Neural progenitor cell (in vitro differentiated cells): Measurements from ENCODE around the gene TSHZ2. TPM values are rescaled to one million over a fixed set of nuclear protein-coding genes. Genes with fewer than 3 reads are reported as not detected.

ENCODE experiments used
- DNase-seq: peaks from one replicate; pipeline ENCODE4 v3.0.0-alpha.2; 2016; ENCODE audit warnings: low spot score
- H2AFZ ChIP-seq: fragments of 200-600 bp; sonication (generic); replicated peaks from 2 replicates; pipeline ENCODE4 v1.6.1; 2016; ENCODE audit warnings: antibody characterized with exemption
- H3F3A ChIP-seq: fragments of 200-600 bp; sonication (generic); 2 replicates; pipeline ENCODE4 v1.6.1; 2016; ENCODE audit warnings: antibody characterized with exemption, low read depth
- H3K27ac ChIP-seq: fragments of 200-600 bp; sonication (generic); 2 replicates; pipeline ENCODE4 v1.5.1; 2016; ENCODE audit warnings: mild to moderate bottlenecking
- H3K27me3 ChIP-seq: fragments of 200-600 bp; sonication (generic); 2 replicates; pipeline ENCODE4 v1.6.1; 2016; ENCODE audit warnings: mild to moderate bottlenecking, moderate library complexity
- H3K36me3 ChIP-seq: fragments of 200-600 bp; sonication (generic); 2 replicates; pipeline ENCODE4 v1.5.1; 2016
- H3K4me1 ChIP-seq: fragments of 200-600 bp; sonication (generic); 2 replicates; pipeline ENCODE4 v1.6.1; 2016; ENCODE audit warnings: mixed run types
- H3K4me2 ChIP-seq: fragments of 200-600 bp; sonication (generic); 2 replicates; pipeline ENCODE4 v1.6.1; 2016
- H3K4me3 ChIP-seq: fragments of 200-600 bp; sonication (generic); 2 replicates; pipeline ENCODE4 v1.5.1; 2016
- H3K79me2 ChIP-seq: fragments of 200-600 bp; sonication (generic); 2 replicates; pipeline ENCODE4 v1.6.1; 2016; ENCODE audit warnings: low read depth
- H3K9ac ChIP-seq: fragments of 200-600 bp; sonication (generic); 2 replicates; pipeline ENCODE4 v1.6.1; 2016
- H3K9me3 ChIP-seq: fragments of 200-600 bp; sonication (generic); 2 replicates; pipeline ENCODE4 v1.5.1; 2016; ENCODE audit warnings: low read depth
- H4K20me1 ChIP-seq: fragments of 200-600 bp; sonication (generic); 2 replicates; pipeline ENCODE4 v1.6.1; 2016; ENCODE audit warnings: low read depth
- H3K27ac Mint-ChIP-seq: 3 replicates; pipeline ENCODE4 v1.8.0; 2021; ENCODE audit warnings: mixed read lengths
- H3K27me3 Mint-ChIP-seq: 2 replicates; pipeline ENCODE4 v1.8.0; 2022; ENCODE audit warnings: low read depth, mild to moderate bottlenecking, inconsistent platforms, moderate library complexity, mixed read lengths; ENCODE audit not compliant: insufficient read depth
- H3K36me3 Mint-ChIP-seq: 3 replicates; pipeline ENCODE4 v1.8.0; 2021; ENCODE audit warnings: mixed read lengths
- H3K4me1 Mint-ChIP-seq: 3 replicates; pipeline ENCODE4 v1.8.0; 2021; ENCODE audit warnings: mixed read lengths
- H3K4me3 Mint-ChIP-seq: 3 replicates; pipeline ENCODE4 v1.8.0; 2021; ENCODE audit warnings: mild to moderate bottlenecking, moderate library complexity, mixed read lengths
- H3K9me3 Mint-ChIP-seq: 3 replicates; pipeline ENCODE4 v1.8.0; 2020; ENCODE audit warnings: mixed read lengths
- EZH2 ChIP-seq: fragments of 200-600 bp; sonication (generic); IDR thresholded peaks from 2 replicates; pipeline ENCODE4 v1.6.1; 2017; ENCODE audit warnings: antibody characterized with exemption, mild to moderate bottlenecking, moderate library complexity
- EZH2phosphoT487 ChIP-seq: fragments of 200-600 bp; sonication (generic); IDR thresholded peaks from 2 replicates; pipeline ENCODE4 v1.6.1; 2017; ENCODE audit warnings: antibody characterized with exemption
- total RNA-seq: library from RNA; depleted of rRNA; stranded (reverse); fragments of >200 nt; gene quantifications from 2 replicates; pipeline ENCODE4 v1.2.3, GENCODE V29; 2015; ENCODE audit warnings: low replicate concordance
- TF ChIP-seq, protein P1 (sequence below): fragments of 200-600 bp; sonication (generic); IDR thresholded peaks from 2 replicates; pipeline ENCODE4 v1.5.1; 2017; ENCODE audit warnings: antibody characterized with exemption, mild to moderate bottlenecking

The TSHZ2 gene
- total RNA-seq, 1 donor from 2014 or later = 1.8 TPM

DNA sequence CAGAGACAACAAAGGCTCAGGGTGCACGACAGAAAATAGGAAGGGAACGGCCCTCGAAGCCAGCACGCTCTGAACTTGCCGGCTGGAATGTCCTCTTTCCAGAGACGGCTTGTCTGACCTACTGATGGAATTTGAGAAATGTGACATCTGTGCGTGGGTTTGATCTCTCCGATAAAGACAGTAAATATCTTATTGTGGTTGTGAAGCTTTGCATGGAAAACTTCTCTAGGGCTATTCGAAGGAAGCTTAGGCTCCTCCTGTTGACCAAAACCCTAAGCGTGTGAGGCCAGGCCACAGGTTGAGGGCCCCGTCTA lies 374.1 kb downstream of the TSHZ2 start:
- TF ChIP-seq, protein P1, sequence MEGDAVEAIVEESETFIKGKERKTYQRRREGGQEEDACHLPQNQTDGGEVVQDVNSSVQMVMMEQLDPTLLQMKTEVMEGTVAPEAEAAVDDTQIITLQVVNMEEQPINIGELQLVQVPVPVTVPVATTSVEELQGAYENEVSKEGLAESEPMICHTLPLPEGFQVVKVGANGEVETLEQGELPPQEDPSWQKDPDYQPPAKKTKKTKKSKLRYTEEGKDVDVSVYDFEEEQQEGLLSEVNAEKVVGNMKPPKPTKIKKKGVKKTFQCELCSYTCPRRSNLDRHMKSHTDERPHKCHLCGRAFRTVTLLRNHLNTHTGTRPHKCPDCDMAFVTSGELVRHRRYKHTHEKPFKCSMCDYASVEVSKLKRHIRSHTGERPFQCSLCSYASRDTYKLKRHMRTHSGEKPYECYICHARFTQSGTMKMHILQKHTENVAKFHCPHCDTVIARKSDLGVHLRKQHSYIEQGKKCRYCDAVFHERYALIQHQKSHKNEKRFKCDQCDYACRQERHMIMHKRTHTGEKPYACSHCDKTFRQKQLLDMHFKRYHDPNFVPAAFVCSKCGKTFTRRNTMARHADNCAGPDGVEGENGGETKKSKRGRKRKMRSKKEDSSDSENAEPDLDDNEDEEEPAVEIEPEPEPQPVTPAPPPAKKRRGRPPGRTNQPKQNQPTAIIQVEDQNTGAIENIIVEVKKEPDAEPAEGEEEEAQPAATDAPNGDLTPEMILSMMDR = no peak
- TF ChIP-seq EZH2phosphoT487 (no peak), EZH2 (no peak)
- no peaks in the 10 kb centered on the region for H3K27me3 ChIP-seq
- peaks cover 2% of the 10 kb centered on the region for H3K27me3 Mint-ChIP-seq
- no peaks in the 10 kb centered on the region for H4K20me1 ChIP-seq
- no peak overlapping the region for H3K9ac ChIP-seq
- H2AFZ ChIP-seq = no peak overlapping the region
- H3K4me1 Mint-ChIP-seq = peaks cover 17% of the 10 kb centered on the region
- no peaks in the 10 kb centered on the region for H3K36me3 Mint-ChIP-seq
- DNase-seq = no peak
- no peaks in the 10 kb centered on the region for H3K9me3 ChIP-seq
- peak overlapping the region; percentile 67 for H3K27ac Mint-ChIP-seq
- no peaks in the 10 kb centered on the region for H3K36me3 ChIP-seq
- H3K4me2 ChIP-seq = no peak overlapping the region
- peaks cover 16% of the 10 kb centered on the region for H3K9me3 Mint-ChIP-seq
- no peaks in the 10 kb centered on the region for H3K4me1 ChIP-seq
- no peaks in the 10 kb centered on the region for H3F3A ChIP-seq
- H3K79me2 ChIP-seq = no peaks in the 10 kb centered on the region
- H3K4me3 ChIP-seq = no peak overlapping the region
- no peak overlapping the region for H3K27ac ChIP-seq
- H3K4me3 Mint-ChIP-seq = no peak overlapping the region

DNA sequence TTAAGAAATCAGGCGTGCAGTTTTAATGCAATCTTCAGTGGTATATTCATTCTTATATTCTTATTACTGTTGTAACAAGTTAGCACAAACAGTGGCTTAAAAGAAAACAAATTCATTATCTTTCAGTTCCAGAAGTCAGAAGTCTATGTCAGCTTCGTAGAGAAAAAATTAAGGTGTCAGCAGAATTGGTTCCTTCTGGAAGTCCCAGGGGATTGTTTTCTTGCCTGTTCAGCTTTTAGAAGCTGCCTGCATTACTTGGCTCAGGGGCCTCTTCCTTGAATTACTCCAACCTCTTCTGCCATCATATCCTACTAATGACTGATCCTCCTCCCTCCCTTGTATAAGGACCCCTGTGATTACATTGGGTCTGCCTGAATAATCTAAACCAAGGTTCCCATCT lies 377.6 kb downstream of the TSHZ2 start:
- H3K4me3 Mint-ChIP-seq = no peak overlapping the region
- H2AFZ ChIP-seq = no peak overlapping the region
- no peaks in the 10 kb centered on the region for H3K36me3 ChIP-seq
- H3K4me1 Mint-ChIP-seq = peaks cover 16% of the 10 kb centered on the region
- no peaks in the 10 kb centered on the region for H3K36me3 Mint-ChIP-seq
- peaks cover 28% of the 10 kb centered on the region for H3K9me3 Mint-ChIP-seq
- TF ChIP-seq EZH2 (no peak), EZH2phosphoT487 (no peak)
- TF ChIP-seq, protein P1 = no peak
- H3F3A ChIP-seq = no peaks in the 10 kb centered on the region
- H3K27me3 Mint-ChIP-seq = peaks cover 2% of the 10 kb centered on the region
- H3K27ac ChIP-seq = no peak overlapping the region
- no peak overlapping the region for H3K9ac ChIP-seq
- H3K9me3 ChIP-seq = no peaks in the 10 kb centered on the region
- H3K4me1 ChIP-seq = no peaks in the 10 kb centered on the region
- H4K20me1 ChIP-seq = no peaks in the 10 kb centered on the region
- H3K4me3 ChIP-seq = no peak overlapping the region
- H3K27me3 ChIP-seq = no peaks in the 10 kb centered on the region
- no peak for DNase-seq
- no peaks in the 10 kb centered on the region for H3K79me2 ChIP-seq
- no peak overlapping the region for H3K4me2 ChIP-seq
- H3K27ac Mint-ChIP-seq = no peak overlapping the region

DNA sequence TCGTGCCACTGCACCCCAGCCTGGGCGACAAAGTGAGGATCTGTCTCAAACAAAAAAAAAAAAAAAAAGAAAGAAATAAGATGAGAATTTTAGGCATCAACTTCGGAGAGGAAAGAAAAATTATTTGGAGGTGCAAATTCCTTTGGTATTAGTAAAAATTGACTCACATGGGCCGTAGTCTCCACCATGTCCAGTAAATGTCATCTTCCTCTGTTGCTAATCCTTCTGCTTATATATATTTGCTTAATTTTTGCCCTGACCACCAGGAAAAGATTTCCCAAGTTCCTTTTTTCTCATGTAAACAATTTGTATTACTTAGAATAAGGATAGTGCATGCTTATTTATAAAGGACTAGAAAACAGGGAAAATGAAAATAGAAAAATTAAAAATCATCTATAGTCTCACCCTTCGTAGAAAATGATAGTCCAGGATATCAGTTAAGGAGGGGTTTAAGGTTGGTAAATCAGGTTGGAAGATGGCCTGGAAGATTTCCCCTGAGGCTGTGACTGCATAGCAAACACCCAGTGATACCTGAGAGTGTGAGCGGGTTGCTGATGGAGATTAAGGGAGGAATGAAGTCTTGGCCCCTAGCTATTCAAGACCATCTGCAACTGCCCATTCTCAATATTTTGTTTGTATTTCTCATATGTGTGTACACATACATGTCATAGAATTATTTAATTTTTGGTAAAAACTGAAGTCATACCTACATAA lies 380.7 kb downstream of the TSHZ2 start:
- Histone ChIP-seq H3K4me3 (no peak overlapping the region), H3K4me1 (peaks cover 3% of the 10 kb centered on the region), H2AFZ (no peak overlapping the region), H3K9ac (no peak overlapping the region), H3K4me2 (no peak overlapping the region), H3K79me2 (no peaks in the 10 kb centered on the region), H3K36me3 (no peaks in the 10 kb centered on the region), H3F3A (peaks cover 3% of the 10 kb centered on the region), H3K27me3 (no peaks in the 10 kb centered on the region), H3K9me3 (no peaks in the 10 kb centered on the region), H4K20me1 (no peaks in the 10 kb centered on the region), H3K27ac (no peak overlapping the region)
- Mint-ChIP-seq H3K4me1 (peaks cover 4% of the 10 kb centered on the region), H3K4me3 (no peak overlapping the region), H3K36me3 (peaks cover 7% of the 10 kb centered on the region), H3K27me3 (peaks cover 2% of the 10 kb centered on the region), H3K9me3 (peaks cover 46% of the 10 kb centered on the region), H3K27ac (no peak overlapping the region)
- DNase-seq = no peak
- TF ChIP-seq EZH2 (no peak), EZH2phosphoT487 (no peak)
- TF ChIP-seq, protein P1 = no peak
